Measurements from ENCODE around the gene PIAS4.

- TF ChIP-seq CTCF (IDR thresholded peaks at IDR 0.05) (peak in 1 of 7 experiments; percentile 6), POLR2A (IDR thresholded peaks at IDR 0.05) (no peak), POLR2AphosphoS5 (IDR thresholded peaks at IDR 0.05) (peak in 2 of 3 donors; percentile 55 to 69)
These were observed at the start of gene PIAS4 for GRCh38 chr19:4007021-4007835.
